ENCODE data around the gene TP53I13.

DNA sequence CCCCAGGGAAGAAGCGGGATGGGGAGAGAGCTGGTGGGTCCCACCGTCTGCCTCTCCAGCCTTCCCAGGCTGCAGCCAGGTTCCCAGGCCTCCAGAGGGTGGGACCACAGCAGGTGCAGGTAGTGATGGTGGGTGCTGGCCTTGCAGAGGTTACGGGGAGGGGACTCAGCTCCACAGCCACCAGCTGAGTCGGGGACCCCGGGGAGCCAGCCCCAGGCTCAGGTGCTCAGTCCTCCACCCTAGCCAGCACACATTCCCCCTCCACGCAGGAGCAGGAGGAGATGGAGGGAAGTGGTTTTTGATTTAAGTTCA lies 5.0 kb downstream of the TP53I13 start:
- TF ChIP-seq, protein P1, sequence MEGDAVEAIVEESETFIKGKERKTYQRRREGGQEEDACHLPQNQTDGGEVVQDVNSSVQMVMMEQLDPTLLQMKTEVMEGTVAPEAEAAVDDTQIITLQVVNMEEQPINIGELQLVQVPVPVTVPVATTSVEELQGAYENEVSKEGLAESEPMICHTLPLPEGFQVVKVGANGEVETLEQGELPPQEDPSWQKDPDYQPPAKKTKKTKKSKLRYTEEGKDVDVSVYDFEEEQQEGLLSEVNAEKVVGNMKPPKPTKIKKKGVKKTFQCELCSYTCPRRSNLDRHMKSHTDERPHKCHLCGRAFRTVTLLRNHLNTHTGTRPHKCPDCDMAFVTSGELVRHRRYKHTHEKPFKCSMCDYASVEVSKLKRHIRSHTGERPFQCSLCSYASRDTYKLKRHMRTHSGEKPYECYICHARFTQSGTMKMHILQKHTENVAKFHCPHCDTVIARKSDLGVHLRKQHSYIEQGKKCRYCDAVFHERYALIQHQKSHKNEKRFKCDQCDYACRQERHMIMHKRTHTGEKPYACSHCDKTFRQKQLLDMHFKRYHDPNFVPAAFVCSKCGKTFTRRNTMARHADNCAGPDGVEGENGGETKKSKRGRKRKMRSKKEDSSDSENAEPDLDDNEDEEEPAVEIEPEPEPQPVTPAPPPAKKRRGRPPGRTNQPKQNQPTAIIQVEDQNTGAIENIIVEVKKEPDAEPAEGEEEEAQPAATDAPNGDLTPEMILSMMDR (conservative IDR thresholded peaks at IDR 0.05; ENCODE audit: low read depth, low read length): no peak
- TF ChIP-seq CHD1 (IDR thresholded peaks at IDR 0.05; ENCODE audit: low read depth, low read length) (no peak), CEBPB (IDR thresholded peaks at IDR 0.05; ENCODE audit: low read depth, low read length) (no peak), POLR2A (IDR thresholded peaks at IDR 0.05; ENCODE audit: low read depth, low read length) (no peak), RAD21 (IDR thresholded peaks at IDR 0.05; ENCODE audit: low read length) (no peak)
- TF ChIP-seq, protein P2, sequence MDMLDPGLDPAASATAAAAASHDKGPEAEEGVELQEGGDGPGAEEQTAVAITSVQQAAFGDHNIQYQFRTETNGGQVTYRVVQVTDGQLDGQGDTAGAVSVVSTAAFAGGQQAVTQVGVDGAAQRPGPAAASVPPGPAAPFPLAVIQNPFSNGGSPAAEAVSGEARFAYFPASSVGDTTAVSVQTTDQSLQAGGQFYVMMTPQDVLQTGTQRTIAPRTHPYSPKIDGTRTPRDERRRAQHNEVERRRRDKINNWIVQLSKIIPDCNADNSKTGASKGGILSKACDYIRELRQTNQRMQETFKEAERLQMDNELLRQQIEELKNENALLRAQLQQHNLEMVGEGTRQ (IDR thresholded peaks at IDR 0.05; ENCODE audit: low read depth, low read length): no peak
- TF ChIP-seq, protein P3, sequence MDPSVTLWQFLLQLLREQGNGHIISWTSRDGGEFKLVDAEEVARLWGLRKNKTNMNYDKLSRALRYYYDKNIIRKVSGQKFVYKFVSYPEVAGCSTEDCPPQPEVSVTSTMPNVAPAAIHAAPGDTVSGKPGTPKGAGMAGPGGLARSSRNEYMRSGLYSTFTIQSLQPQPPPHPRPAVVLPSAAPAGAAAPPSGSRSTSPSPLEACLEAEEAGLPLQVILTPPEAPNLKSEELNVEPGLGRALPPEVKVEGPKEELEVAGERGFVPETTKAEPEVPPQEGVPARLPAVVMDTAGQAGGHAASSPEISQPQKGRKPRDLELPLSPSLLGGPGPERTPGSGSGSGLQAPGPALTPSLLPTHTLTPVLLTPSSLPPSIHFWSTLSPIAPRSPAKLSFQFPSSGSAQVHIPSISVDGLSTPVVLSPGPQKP (IDR thresholded peaks at IDR 0.05; ENCODE audit: borderline replicate concordance, low read depth, low read length): no peak

Data from IMR-90 (cell line).